NT2/D1 (cell line): ENCODE results near the gene ABCD3.

Experiments
- DNase-seq: peaks from one replicate; pipeline ENCODE4 v3.0.0-alpha.2; 2011; ENCODE audit warnings: low read depth, low spot score
- H3K27me3 ChIP-seq: 2 replicates; pipeline ENCODE4 v1.6.0; 2011; ENCODE audit warnings: mild to moderate bottlenecking; ENCODE audit not compliant: insufficient read length, insufficient read depth
- H3K36me3 ChIP-seq: 2 replicates; pipeline ENCODE4 v1.6.1; 2011; ENCODE audit warnings: mild to moderate bottlenecking, low read length, mixed read lengths; ENCODE audit not compliant: insufficient read depth, insufficient read length
- H3K4me1 ChIP-seq: 2 replicates; pipeline ENCODE4 v1.5.1; 2011; ENCODE audit not compliant: insufficient read depth, insufficient read length
- H3K4me3 ChIP-seq: 2 replicates; pipeline ENCODE4 v1.5.1; 2011; ENCODE audit warnings: low read depth; ENCODE audit not compliant: insufficient read length
- H3K9ac ChIP-seq: 2 replicates; pipeline ENCODE4 v1.6.0; 2011; ENCODE audit warnings: low read depth; ENCODE audit not compliant: insufficient read length
- H3K9me3 ChIP-seq: 2 replicates; pipeline ENCODE4 v1.5.1; 2011; ENCODE audit warnings: mild to moderate bottlenecking, low read length; ENCODE audit not compliant: insufficient read depth
- SUZ12 ChIP-seq: IDR thresholded peaks from 2 replicates; pipeline ENCODE4 v1.6.1; 2011; ENCODE audit not compliant: insufficient read length, insufficient read depth; ENCODE audit errors: extremely low read depth
- YY1 ChIP-seq: IDR thresholded peaks from 2 replicates; pipeline ENCODE4 v1.6.1; 2011; ENCODE audit not compliant: insufficient read length, insufficient read depth
- ZNF274 ChIP-seq: IDR thresholded peaks from 2 replicates; pipeline ENCODE4 v1.6.1; 2011; ENCODE audit warnings: mild to moderate bottlenecking, low read depth, low read length

ABCD3 gene

DNA sequence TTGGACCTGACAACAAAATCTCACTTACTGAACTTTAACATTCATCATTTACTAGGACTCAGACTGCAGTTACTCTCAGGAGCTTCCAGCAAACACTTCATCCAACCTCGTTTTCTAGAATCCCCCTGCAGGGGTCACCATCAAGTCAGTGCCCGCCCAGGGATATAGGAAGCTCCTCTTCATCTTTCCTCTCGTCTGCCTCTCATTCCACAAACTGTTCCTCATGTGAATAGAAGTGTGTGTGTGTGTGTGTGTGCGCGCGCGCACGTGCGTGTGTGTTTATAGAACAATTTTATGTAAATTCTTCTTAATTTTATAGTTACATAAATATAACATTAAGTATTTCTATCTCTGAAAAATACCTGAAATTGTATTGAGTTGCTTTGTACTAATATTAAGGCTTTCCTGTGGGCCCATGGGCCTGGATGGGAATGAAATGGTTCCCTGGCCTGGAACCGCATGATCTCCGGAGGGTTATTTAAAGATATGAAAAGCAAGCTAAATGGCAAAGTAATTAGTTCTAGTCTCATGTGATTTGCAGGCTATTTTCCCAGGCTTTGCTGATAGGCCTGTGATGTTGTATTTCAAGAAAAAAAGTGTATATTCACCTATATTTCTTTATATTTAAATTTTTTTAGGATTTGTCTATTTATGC, 21.7 kb upstream of the ABCD3 start:
- H3K9me3 ChIP-seq: 0 out of 2 replicates have a peak, but pooled peaks cover under 1% of the 10 kb centered on the region
- no peak overlapping the region for H3K4me3 ChIP-seq
- H3K4me1 ChIP-seq: no peaks in the 10 kb centered on the region
- no peaks in the 10 kb centered on the region for H3K27me3 ChIP-seq
- no peak overlapping the region for H3K9ac ChIP-seq
- TF ChIP-seq SUZ12: no peak
- TF ChIP-seq ZNF274: no peak
- no peak for TF ChIP-seq YY1
- no peaks in the 10 kb centered on the region for H3K36me3 ChIP-seq
- DNase-seq: peak; percentile 28

DNA sequence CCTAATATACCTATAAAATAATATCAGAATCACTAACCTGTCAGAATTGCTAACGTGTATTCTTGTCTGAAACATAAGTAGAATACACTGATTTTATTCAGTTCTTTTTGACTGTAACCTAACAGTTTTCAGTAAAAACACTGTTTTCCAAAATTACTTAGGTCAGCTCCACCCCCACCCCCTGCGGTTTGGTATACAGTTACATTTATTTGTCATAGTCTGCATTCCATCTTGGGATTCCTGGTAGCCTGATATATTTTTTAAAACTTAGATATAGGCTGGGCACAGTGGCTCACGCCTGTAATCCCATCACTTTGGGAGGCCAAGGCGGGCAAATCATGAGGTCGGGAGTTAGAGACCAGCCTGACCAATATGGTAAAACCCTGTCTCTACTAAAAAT, 19.8 kb upstream of the ABCD3 start:
- Histone ChIP-seq H3K4me1 (no peaks in the 10 kb centered on the region), H3K9ac (no peak overlapping the region), H3K36me3 (no peaks in the 10 kb centered on the region), H3K27me3 (no peaks in the 10 kb centered on the region), H3K4me3 (no peak overlapping the region), H3K9me3 (no peaks in the 10 kb centered on the region)
- TF ChIP-seq SUZ12 (no peak), ZNF274 (no peak), YY1 (no peak)
- no peak for DNase-seq

DNA sequence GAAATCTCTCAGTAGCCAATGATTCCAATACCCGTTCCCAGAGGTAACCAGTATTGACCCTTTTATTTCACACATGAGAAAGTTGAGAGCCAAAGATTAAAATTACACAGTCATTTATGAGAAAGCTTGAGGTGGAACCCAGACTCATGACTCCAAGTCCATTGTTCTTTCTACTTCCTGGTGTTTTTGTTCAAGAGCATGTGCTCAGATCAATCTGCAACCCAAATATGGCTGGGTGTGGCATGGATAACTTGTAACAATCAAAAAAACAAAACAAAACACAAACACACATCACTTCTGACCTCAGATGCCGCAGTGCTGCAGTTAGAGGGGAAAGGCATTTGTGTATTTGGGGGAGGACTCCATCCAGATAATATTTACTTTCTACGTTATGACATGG, 18.7 kb upstream of the ABCD3 start:
- Histone ChIP-seq H3K36me3 (no peaks in the 10 kb centered on the region), H3K4me1 (no peaks in the 10 kb centered on the region), H3K9ac (no peak overlapping the region), H3K27me3 (no peaks in the 10 kb centered on the region), H3K9me3 (no peaks in the 10 kb centered on the region), H3K4me3 (no peak overlapping the region)
- DNase-seq: no peak
- TF ChIP-seq ZNF274 (no peak), SUZ12 (no peak), YY1 (no peak)

DNA sequence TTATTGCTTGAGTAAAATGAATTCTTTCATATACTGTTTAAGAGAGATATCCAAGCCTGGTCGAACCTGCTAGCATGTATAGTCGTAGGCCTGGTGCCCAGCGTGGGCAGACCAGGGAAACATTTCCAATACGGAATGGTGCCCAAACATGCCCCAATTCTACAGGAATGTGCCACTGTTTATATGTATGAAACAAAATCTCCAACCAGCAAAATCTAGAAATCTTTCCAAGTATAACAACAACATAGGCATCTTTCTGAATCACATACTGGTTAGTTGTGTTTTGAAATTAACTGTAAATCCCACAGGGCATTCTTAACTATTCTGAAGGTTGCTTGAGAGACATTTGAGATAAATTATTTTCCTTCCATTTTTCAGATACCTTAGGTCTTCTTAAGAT, 17.0 kb upstream of the ABCD3 start:
- TF ChIP-seq SUZ12: no peak
- TF ChIP-seq ZNF274: no peak
- Histone ChIP-seq H3K4me3 (no peak overlapping the region), H3K9ac (no peak overlapping the region), H3K27me3 (no peaks in the 10 kb centered on the region), H3K4me1 (no peaks in the 10 kb centered on the region), H3K9me3 (no peaks in the 10 kb centered on the region), H3K36me3 (no peaks in the 10 kb centered on the region)
- DNase-seq: no peak

DNA sequence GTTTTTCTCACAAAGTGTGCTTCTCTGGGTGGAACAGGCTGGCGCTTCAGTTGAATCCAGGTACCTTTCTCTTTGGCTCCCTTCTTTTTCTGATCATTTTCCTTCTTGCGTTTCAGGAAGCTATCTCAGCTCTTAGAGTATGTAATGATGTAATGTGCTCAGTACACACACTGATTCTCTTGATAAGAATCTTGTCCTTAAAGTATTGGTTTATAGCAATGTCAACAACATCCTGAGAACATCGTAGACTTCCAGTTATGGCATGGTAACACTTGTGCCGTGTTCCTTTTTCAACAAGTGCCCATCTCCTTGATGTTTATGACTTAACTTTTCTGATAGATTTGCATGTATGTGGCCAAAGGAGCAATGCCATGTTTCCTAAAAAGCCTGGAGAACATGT, 11.7 kb upstream of the ABCD3 start:
- Histone ChIP-seq H3K4me3 (no peak overlapping the region), H3K36me3 (no peaks in the 10 kb centered on the region), H3K9ac (no peak overlapping the region), H3K27me3 (no peaks in the 10 kb centered on the region), H3K9me3 (no peaks in the 10 kb centered on the region), H3K4me1 (no peaks in the 10 kb centered on the region)
- no peak for DNase-seq
- TF ChIP-seq ZNF274: no peak
- TF ChIP-seq YY1: no peak
- TF ChIP-seq SUZ12: no peak

DNA sequence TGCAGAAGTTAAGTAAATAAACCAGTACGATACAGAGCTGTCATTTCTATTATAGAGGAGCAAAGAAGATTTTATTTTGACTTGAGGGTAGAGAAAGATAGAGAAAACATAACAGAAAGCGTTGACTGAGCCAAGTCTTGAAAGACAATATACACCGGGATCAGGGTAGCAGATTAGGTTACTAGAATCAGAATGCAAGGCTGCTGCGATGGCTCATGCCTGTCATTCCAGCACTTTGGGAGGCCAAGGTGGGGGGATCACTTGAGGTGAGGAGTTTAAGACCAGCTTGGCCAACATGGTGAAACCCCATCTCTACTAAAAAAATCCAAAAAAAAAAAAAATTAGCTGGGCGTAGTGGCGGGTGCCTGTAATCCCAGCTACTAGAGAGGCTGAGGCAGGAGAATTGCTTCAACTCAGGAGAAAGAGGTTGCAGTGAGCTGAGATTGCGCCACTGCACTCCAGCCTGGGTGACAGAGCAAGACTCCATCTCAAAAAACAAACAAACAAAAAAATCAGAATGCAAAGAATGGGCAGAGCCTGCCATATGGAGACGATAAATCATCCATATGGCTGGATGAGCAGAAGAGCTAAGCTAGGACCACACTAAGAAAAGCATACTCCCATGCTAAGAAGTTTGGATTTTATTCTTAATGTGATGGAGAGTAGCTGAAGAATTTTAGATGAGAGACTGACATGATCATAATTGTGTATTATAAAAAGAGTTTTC, 9.9 kb upstream of the ABCD3 start:
- Histone ChIP-seq H3K4me3 (no peak overlapping the region), H3K27me3 (no peaks in the 10 kb centered on the region)
- TF ChIP-seq ZNF274 (no peak), SUZ12 (no peak), YY1 (no peak)

DNA sequence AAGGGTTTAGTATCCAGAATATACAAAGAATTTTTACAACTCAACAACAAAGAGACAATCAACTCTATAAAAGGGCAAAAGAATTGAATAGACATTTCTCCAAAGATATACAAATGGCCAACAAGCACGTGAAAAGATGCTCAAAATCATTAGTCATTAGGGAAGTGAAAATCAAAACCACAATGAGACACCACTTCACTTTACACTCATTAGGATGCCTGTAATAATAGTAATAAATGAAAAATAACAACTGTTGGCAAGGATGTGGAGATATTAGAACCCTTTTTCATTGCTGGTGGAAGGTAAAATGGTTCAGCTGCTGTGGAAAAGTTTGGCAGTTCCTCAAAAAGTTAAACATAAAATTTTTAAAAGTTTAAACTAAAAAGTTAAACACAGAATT, 7.0 kb upstream of the ABCD3 start:
- TF ChIP-seq ZNF274: no peak
- TF ChIP-seq SUZ12: no peak
- no peak for TF ChIP-seq YY1
- no peak for DNase-seq
- H3K27me3 ChIP-seq: no peaks in the 10 kb centered on the region

More for the DNA sequence above, 9.9 kb upstream of the ABCD3 start:
- H3K36me3 ChIP-seq: no peaks in the 10 kb centered on the region
- no peaks in the 10 kb centered on the region for H3K9me3 ChIP-seq
- H3K4me1 ChIP-seq: no peaks in the 10 kb centered on the region
- no peak overlapping the region for H3K9ac ChIP-seq
- peak; percentile 13 for DNase-seq

DNA sequence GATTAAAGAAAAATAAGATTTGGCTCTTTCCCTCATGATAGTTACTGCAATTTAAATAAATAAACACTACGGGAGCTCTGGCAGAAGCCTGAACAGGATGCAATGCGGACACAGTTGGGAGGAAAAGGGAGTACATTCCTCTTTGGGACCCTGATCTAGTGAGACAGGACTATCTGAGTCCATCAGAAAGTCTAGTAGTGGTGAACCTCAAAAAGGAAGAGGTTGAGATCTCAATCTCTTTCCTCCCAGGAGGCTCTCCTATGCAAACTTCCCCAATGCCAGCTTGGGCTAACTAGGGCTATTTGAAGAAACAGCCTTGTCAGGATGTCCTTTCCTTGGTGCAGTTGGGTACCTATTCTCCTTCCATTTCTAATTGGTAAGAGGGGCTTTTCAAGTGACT, 4.9 kb upstream of the ABCD3 start:
- DNase-seq: no peak
- Histone ChIP-seq H3K9ac (no peak overlapping the region), H3K4me3 (no peak overlapping the region), H3K27me3 (no peaks in the 10 kb centered on the region), H3K4me1 (no peaks in the 10 kb centered on the region), H3K36me3 (no peaks in the 10 kb centered on the region), H3K9me3 (no peaks in the 10 kb centered on the region)
- TF ChIP-seq YY1: no peak
- no peak for TF ChIP-seq ZNF274

More for the DNA sequence above, 7.0 kb upstream of the ABCD3 start:
- no peaks in the 10 kb centered on the region for H3K4me1 ChIP-seq
- no peaks in the 10 kb centered on the region for H3K36me3 ChIP-seq
- no peaks in the 10 kb centered on the region for H3K9me3 ChIP-seq
- no peak overlapping the region for H3K9ac ChIP-seq
- H3K4me3 ChIP-seq: no peak overlapping the region
